ENCODE data around the gene PSRC1. TPM values are rescaled to one million over a fixed set of nuclear protein-coding genes. Genes with fewer than 3 reads are reported as not detected.

PSRC1 gene
- total RNA-seq, 6 experiments from 2014 or later = 0.70 to 3.4 (median 1.5) TPM

DNA sequence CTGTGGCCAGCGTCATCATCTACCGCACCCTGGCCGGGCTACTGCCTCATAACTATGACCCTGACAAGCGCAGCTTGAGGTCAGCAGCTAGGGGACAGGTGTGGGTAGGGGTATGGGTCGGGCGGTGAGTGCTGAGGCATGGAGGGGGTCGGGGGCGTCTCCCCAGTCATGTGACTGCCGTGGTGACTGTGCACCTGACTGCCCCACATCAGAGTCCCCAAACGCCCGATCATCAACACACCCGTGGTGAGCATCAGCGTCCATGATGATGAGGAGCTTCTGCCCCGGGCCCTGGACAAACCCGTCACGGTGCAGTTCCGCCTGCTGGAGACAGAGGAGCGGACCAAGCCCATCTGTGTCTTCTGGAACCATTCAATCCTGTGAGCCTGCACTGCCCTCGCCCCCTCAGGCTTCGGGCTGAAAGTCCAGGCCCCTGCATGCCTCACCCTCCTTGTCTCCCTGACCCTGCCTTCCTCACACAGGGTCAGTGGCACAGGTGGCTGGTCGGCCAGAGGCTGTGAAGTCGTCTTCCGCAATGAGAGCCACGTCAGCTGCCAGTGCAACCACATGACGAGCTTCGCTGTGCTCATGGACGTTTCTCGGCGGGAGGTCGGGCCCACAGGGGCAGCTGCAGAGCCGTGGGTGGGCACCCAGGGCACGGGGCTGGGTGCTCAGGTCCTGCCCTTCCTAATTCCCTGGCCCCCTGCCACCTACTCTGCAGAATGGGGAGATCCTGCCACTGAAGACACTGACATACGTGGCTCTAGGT, 13.5 kb downstream of the PSRC1 start:
- Histone ChIP-seq H3K36me3 (no peaks in the 10 kb centered on the region), H3K27ac (no peak overlapping the region), H3K27me3 (no peaks in the 10 kb centered on the region), H3K4me3 (no peak overlapping the region), H3K4me1 (peaks cover 0 to 10% (median under 1%) of the 10 kb centered on the region in 4 donors), H3K9me3 (no peaks in the 10 kb centered on the region)
- no peak for TF ChIP-seq POLR2A (IDR thresholded peaks at IDR 0.05)
- TF ChIP-seq CTCF (IDR thresholded peaks at IDR 0.05) = no peak
- intact Hi-C loops (cut with DNase I) = no loop called here
- DNase-seq (peak in 2 of 3 donors; percentile 41 to 43), ATAC-seq (no peak)
- no CpG with 5 or more reads among the region's 33 CpGs for WGBS (ENCODE audit: insufficient coverage, low coverage, low lambda C conversion rate, missing lambda C conversion rate)

GRCh38 chr1:109268431-109269211, 14.3 kb downstream of the PSRC1 start:
- DNase-seq = peak in 2 of 3 donors; percentile 35 to 45
- 89% methylated on average over 5 of the region's 29 CpGs for WGBS (ENCODE audit: insufficient coverage, low coverage, low lambda C conversion rate, missing lambda C conversion rate)
- intact Hi-C loops (cut with DNase I) = no loop called here

GRCh38 chr1:109267743-109268300, 15.1 kb downstream of the PSRC1 start:
- intact Hi-C loops (cut with DNase I) = no loop called here
- DNase-seq = no peak
- WGBS (ENCODE audit: insufficient coverage, low coverage, low lambda C conversion rate, missing lambda C conversion rate) = 94% methylated on average over 7 of the region's 17 CpGs
- Histone ChIP-seq H3K27me3 (no peaks in the 10 kb centered on the region), H3K9me3 (no peaks in the 10 kb centered on the region), H3K36me3 (no peaks in the 10 kb centered on the region), H3K27ac (no peak overlapping the region), H3K4me3 (no peak overlapping the region), H3K4me1 (no peaks in the 10 kb centered on the region)
- no peak for ATAC-seq
- TF ChIP-seq POLR2A (IDR thresholded peaks at IDR 0.05) (no peak), CTCF (IDR thresholded peaks at IDR 0.05) (no peak)

More at GRCh38 chr1:109268431-109269211, 14.3 kb downstream of the PSRC1 start:
- TF ChIP-seq POLR2A (IDR thresholded peaks at IDR 0.05) (no peak), CTCF (IDR thresholded peaks at IDR 0.05) (no peak)
- H3K4me1 ChIP-seq = peaks cover 0 to 2% (median 0%) of the 10 kb centered on the region in 4 donors
- H3K4me3 ChIP-seq = no peak overlapping the region
- no peaks in the 10 kb centered on the region for H3K27me3 ChIP-seq
- ATAC-seq = no peak
- no peaks in the 10 kb centered on the region for H3K36me3 ChIP-seq
- H3K9me3 ChIP-seq = no peaks in the 10 kb centered on the region
- H3K27ac ChIP-seq = no peak overlapping the region

DNA sequence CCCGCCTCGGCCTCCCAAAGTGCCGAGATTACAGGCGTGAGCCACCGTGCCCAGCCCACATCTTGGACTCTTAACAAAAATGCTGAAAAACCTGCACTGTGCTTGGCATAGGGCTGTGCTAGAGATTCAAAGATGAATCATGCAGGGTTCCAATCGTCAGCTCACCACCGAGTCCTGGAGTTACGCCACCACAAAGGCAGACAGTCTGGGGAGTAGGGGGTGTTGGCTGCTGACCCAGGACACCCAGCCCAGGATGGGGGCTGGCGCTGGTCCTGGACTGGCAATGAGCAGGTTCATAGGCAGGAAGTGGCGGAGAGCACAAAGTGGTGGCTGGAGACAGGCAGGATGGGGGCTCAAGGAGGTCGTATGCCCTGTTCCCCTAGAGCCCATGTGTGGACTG, 16.0 kb downstream of the PSRC1 start:
- WGBS (ENCODE audit: insufficient coverage, low coverage, low lambda C conversion rate, missing lambda C conversion rate) = 74% methylated on average over 7 of the region's 11 CpGs
- peak in 1 of 3 donors; percentile 44 for DNase-seq

More for the DNA sequence above, 16.0 kb downstream of the PSRC1 start:
- no peak overlapping the region for H3K27ac ChIP-seq
- no peak for ATAC-seq
- no peak overlapping the region for H3K4me3 ChIP-seq
- intact Hi-C loops (cut with DNase I) = no loop called here
- H3K27me3 ChIP-seq = no peaks in the 10 kb centered on the region
- TF ChIP-seq POLR2A (IDR thresholded peaks at IDR 0.05) (no peak), CTCF (IDR thresholded peaks at IDR 0.05) (no peak)
- H3K36me3 ChIP-seq = no peaks in the 10 kb centered on the region
- no peaks in the 10 kb centered on the region for H3K4me1 ChIP-seq
- H3K9me3 ChIP-seq = no peaks in the 10 kb centered on the region

Data from right lobe of liver (tissue), 6 donors.